GM19463 (cell line): Measurements from ENCODE around the gene NACC1.
A peak's percentile ranks its signal among the peaks of the same experiment; 100 is the strongest.
"Not testable (repeated sequence)": the region's sequence is repeated elsewhere in the genome, so short reads cannot be mapped to it uniquely, and the experiment has no call there.

Source experiments
- ATAC-seq: cut with Tn5 transposase; IDR thresholded peaks from one replicate; pipeline ENCODE4 v1.9.1; 2021; ENCODE audit warnings: mild to moderate bottlenecking, moderate library complexity; ENCODE audit not compliant: unreplicated experiment

NACC1 gene

GRCh38 chr19:13160557-13160956 lies 42.5 kb downstream of the NACC1 start:
- no peak for ATAC-seq

- ATAC-seq, result peak; percentile 52
Measured at GRCh38 chr19:13162724-13163608, 44.9 kb downstream of the NACC1 start.

- no peak for ATAC-seq
Measured at GRCh38 chr19:13163609-13164342, 45.7 kb downstream of the NACC1 start.

GRCh38 chr19:13164343-13165161 lies 46.5 kb downstream of the NACC1 start:
- ATAC-seq, result no peak

GRCh38 chr19:13165162-13165997 lies 47.3 kb downstream of the NACC1 start:
- ATAC-seq, result no peak

GRCh38 chr19:13166151-13166550 lies 48.1 kb downstream of the NACC1 start:
- not testable (repeated sequence) for ATAC-seq

- ATAC-seq, result no peak
Measured at GRCh38 chr19:13169769-13170168, 51.7 kb downstream of the NACC1 start.

- ATAC-seq, result no peak
Measured at GRCh38 chr19:13171146-13171545, 53.1 kb downstream of the NACC1 start.

GRCh38 chr19:13172346-13173138 lies 54.5 kb downstream of the NACC1 start:
- no peak for ATAC-seq

- ATAC-seq, result no peak
Measured at GRCh38 chr19:13173139-13173737, 55.2 kb downstream of the NACC1 start.

GRCh38 chr19:13176345-13176744 lies 58.3 kb downstream of the NACC1 start:
- ATAC-seq, result no peak

- not testable (repeated sequence) for ATAC-seq
Measured at GRCh38 chr19:13177584-13177983, 59.5 kb downstream of the NACC1 start.

GRCh38 chr19:13178291-13178690 lies 60.2 kb downstream of the NACC1 start:
- ATAC-seq, result not testable (repeated sequence)

- ATAC-seq, result peak; percentile 42
Measured at GRCh38 chr19:13181747-13182388, 63.8 kb downstream of the NACC1 start.

GRCh38 chr19:13184926-13185325 lies 66.9 kb downstream of the NACC1 start:
- ATAC-seq, result not testable (repeated sequence)

GRCh38 chr19:13185763-13186657 lies 67.9 kb downstream of the NACC1 start:
- not testable (repeated sequence) for ATAC-seq

GRCh38 chr19:13186688-13187087 lies 68.6 kb downstream of the NACC1 start:
- ATAC-seq, result not testable (repeated sequence)
